NB4 (cell line): Measurements from ENCODE around the gene GARS1.

Experiments used
- CTCF ChIP-seq: IDR thresholded peaks from one replicate; pipeline ENCODE4 v1.5.1; 2012; ENCODE audit warnings: low read depth, low read length
- POLR2A ChIP-seq: IDR thresholded peaks from 2 replicates; pipeline ENCODE4 v1.6.1; 2011; ENCODE audit warnings: mild to moderate bottlenecking; ENCODE audit not compliant: insufficient read length; ENCODE audit errors: extremely low read depth
- TF ChIP-seq, protein P1 (sequence below): IDR thresholded peaks from 2 replicates; pipeline ENCODE4 v1.6.1; 2011; ENCODE audit warnings: low read depth, low read length

DNA sequence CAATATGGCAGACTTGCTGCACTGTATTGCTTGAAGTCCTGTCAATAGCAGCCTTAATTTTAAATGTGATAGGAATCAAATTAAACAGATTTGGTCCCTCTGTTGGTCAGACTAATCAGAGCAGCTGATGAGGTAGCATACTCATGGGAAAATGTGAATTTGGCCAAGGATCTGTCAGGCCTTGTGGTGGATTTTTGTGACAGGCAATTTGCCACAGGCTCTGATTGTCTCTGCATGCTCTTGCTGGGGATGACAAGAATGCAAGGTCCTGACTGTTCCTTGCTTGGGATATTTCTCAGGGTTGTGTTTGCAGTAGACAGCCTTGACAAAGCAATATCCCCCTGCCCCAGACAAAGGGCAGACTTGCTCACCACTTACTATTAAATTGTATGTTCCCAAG lies 41.5 kb upstream of the GARS1 start:
- no peak for TF ChIP-seq CTCF
- TF ChIP-seq POLR2A = no peak
- TF ChIP-seq, protein P1, sequence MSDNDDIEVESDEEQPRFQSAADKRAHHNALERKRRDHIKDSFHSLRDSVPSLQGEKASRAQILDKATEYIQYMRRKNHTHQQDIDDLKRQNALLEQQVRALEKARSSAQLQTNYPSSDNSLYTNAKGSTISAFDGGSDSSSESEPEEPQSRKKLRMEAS = no peak
